ENCODE results near the gene AGPAT4.

The AGPAT4 gene

GRCh38 chr6:161281092-161281491 is 7.2 kb upstream of the AGPAT4 start:
- DNase-seq: no peak

- DNase-seq: no peak
Measured at GRCh38 chr6:161279677-161280415, 6.0 kb upstream of the AGPAT4 start.

GRCh38 chr6:161276605-161277155 is 2.8 kb upstream of the AGPAT4 start:
- DNase-seq: no peak

GRCh38 chr6:161274898-161275297 is 1.0 kb upstream of the AGPAT4 start:
- DNase-seq: no peak

- no peak for DNase-seq
Measured at GRCh38 chr6:161274488-161274858, 612 bp upstream of the AGPAT4 start.

GRCh38 chr6:161273274-161273751 is 548 bp downstream of the AGPAT4 start:
- DNase-seq: no peak

DNA sequence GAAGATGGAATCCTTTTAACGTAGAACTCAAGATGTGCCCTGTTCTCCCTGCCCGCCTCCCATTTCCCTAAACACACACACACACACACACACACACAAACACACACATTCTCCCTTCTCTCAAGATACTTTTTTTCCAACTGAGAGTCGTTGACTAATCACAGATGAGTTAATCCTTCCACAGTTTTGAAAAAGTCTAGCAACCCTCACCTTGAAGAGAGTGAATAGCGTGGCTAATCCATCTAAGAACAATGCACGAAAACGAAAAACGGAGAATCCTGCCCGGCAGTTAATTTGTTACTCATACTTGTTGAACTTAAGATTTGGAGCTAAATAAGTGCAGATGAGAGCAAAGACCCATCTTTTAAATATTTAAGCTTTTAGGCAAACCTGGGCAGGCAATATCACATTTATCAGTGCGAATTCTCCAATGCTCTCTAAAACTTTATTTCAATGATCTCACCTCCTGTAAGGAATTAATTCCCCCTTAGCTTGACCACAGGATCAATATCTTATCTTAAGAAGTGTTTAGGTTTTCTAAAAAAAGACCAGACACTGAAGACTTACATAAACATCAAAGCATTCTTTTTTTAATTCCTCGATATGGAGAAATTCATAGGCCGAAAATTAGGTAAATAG is 1.1 kb downstream of the AGPAT4 start:
- DNase-seq: no peak

DNA sequence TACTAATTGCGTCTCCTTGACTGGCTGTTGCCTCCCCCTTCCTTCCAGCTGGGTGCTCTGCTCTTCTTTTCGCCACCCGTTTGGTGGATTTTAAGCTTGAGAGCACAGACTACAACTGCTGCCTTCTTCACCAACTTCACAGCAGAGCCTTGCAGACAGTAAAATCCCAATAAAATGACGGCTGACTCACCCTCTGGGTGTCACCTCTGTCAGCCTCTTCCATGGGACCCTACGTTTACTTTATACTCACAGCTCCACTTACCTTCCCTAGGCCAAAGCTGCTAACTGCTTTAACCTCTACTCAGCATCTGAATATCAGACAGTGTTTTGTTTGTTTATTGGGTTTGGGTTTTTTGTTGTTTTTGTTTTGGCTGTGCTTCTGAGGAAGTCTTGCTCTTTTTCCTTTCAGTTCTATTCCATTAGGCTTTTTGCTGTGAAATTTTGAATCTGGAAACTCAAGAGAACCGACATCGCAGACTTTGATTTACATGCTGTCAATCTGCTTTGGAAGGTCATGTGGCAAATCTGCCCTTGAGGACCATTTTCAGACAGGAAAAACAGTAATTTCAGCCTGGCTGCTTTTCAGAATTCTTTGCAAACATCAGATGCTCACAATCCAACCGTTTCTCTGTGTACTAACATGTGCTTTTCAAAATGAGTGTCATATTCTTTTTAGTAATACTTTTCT is 2.4 kb downstream of the AGPAT4 start:
- DNase-seq: no peak

GRCh38 chr6:161270116-161270515 is 3.7 kb downstream of the AGPAT4 start:
- no peak for DNase-seq

DNA sequence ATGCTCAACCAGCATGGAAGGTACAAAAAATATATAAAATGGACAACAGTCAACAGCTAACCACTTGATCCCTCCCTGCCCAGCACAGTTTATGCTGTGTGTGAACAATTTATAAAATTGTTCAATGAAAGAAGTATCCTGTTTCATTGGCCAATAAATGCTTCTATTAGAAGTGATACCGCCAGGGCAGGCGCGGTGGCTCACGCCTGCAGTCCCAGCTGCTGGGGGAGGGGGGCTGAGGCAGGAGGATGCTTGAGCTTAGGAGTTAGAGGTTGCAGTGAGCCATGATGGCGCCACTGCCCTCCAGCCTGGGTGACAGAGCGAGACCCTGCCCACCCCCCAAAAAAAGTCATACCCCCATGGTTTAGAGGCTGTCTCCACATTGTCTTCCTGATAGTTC is 4.6 kb downstream of the AGPAT4 start:
- DNase-seq: no peak

GRCh38 chr6:161268531-161269210 is 5.2 kb downstream of the AGPAT4 start:
- DNase-seq: no peak

DNA sequence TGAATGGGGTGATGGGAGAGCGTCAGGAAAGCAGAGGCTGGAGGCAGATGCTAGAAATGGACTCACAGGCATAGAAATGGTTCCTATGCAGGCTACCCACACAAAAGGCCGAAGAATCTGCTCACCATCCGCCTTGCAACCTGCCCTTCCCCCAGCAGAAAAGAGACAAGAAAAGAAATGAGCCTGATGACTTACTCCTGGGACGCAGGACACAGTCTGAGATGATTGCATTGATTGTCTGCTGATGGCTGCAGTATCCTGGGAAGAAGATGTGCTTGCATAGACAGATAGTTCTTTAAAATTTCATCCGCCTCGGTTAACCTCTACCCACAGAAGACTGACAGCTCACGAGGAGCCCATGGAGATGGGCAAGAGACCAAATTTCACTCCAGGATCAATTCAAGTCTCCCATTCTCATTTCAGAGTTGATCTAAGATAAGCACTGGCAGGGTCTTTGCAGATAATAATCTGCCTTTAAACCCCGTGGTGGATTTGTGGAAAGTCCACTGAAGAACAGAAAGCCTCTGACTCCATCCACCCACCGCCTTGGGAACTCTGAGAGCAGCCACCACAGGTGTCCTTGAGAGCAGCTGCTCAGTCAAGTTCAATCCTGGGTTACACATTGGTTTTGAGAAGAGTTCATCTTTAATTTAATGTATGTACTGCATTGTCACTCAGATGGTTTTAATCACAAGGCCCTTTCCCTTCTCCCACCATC is 7.2 kb downstream of the AGPAT4 start:
- no peak for DNase-seq

DNA sequence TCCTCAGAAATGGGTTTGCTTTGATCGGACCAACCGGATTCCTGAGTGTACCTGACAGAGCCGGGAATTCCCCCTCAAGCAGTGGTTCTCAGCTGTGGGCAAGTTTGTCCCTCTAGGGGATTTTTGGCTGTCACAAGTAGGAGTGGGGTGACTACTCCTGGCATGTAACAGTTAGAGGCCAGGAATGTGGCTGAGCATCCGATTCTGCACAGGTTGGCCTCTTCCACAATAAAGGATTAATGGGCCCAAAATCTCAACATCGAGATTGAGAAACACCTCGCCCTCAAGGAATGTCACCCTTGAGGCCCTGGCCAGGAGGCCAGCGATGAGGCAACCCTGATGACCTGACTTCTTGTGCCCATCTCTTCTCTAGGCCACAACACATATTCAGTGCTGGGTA is 7.9 kb downstream of the AGPAT4 start:
- no peak for DNase-seq

DNA sequence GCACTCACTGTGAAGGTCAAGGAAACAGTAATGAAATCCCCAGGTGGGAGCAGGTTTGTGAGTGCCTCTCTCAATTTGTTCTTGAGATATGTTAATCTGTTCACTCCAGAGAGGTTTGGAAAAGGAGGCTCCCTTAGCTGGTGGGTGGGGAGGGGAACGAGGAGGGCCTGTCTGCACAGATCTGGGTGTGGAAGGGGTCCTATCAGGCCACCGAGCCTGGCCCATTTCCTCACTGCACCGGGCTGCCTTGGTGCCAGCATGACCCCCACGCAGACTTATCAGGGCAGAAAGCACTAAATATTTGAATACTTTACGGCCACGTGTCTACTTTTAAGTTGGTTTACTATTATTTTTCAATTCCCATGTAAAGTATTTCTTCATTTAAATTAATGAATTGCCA is 8.3 kb downstream of the AGPAT4 start:
- DNase-seq: no peak

DNA sequence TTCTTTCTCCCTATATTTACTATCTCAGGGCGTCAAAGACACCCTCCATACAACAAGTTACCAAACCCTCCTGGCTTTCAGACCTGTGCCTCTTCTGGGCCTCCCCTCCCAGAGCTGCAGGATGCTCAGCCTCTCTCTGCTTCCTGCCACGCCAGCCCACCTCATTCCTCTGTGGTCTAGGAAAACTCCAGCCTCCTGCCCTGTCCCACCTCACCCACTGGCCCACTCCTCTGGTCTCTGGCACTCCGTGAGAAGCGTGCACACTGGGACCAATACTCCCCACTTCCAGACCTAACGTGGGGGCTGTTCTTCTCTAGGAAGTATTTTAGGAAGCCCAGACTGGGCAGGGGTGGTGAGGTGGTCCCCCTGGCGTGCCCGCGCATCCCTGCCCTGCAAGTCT is 9.7 kb downstream of the AGPAT4 start:
- DNase-seq: no peak

GRCh38 chr6:161261816-161262215 is 12.0 kb downstream of the AGPAT4 start:
- DNase-seq: no peak

DNA sequence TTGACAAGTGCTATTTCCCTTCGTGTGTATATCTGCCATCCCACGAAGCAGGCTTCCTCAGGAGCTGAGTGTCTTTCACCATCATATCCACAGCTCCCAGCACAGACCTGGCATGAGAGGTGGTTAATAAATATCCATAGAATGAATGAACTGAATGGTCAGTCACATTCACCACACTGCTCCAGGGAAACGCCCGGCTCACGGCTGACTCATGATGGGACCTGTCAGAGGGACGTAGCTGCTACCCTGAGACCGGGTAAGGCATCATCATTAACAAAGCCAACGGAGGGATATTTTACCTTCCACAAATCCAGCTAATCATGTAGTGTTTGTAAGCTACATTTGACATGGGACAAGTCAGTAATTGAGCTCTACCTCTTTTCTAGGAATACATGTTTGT is 12.5 kb downstream of the AGPAT4 start:
- no peak for DNase-seq

- DNase-seq: no peak
Measured at GRCh38 chr6:161259302-161259701, 14.6 kb downstream of the AGPAT4 start.

GRCh38 chr6:161257793-161258457 is 15.9 kb downstream of the AGPAT4 start:
- no peak for DNase-seq

GRCh38 chr6:161256407-161256806 is 17.5 kb downstream of the AGPAT4 start:
- DNase-seq: no peak

GRCh38 chr6:161255518-161255917 is 18.3 kb downstream of the AGPAT4 start:
- DNase-seq: no peak
